Lower leg skin (tissue), 3 donors: Measurements from ENCODE around the gene FAM110A.

Experiments used
- POLR2A ChIP-seq, 2 donors: fragments of 450-650 bp; IDR thresholded peaks; one replicate each; pipeline ENCODE4 v1.6.1; 2016 to 2017; ENCODE audit warnings: antibody characterized with exemption in 2 of 2, mild to moderate bottlenecking in 1 of 2, moderate library complexity in 1 of 2
- TF ChIP-seq, protein P1 (sequence below), 3 donors: fragments of 450-650 bp; IDR thresholded peaks; one replicate each; pipeline ENCODE4 v1.5.1; 2016; ENCODE audit warnings: antibody characterized with exemption in 3 of 3, mild to moderate bottlenecking in 3 of 3, moderate library complexity in 2 of 3

DNA sequence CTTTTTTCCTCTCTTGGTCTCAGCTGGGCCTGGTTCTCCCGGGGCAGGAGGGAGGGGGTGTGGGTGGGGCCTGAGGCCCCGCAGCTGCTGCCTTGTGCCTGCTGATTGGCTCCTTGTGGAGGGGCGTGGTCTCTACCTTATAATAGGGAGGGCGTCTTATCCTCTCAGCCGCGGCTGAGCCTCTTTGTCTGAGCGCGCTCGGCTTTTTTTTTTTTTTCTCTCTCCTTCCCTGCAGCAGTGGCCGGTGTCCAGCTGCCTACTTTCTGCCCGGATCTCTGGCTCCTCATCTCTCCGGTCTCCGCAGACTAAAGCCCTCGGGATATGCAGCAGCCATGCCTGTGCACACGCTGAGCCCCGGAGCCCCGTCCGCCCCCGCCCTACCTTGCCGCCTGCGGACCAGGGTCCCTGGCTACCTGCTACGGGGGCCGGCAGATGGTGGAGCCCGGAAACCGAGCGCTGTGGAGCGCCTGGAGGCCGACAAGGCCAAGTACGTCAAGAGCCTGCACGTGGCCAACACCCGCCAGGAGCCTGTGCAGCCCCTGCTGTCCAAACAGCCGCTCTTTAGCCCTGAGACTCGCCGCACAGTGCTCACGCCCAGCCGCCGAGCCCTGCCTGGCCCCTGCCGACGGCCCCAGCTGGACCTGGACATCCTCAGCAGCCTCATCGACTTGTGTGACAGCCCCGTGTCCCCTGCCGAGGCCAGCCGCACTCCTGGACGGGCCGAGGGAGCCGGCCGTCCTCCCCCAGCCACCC is 11.1 kb downstream of the FAM110A start:
- TF ChIP-seq POLR2A (IDR thresholded peaks at IDR 0.05) = no peak
- TF ChIP-seq, protein P1, sequence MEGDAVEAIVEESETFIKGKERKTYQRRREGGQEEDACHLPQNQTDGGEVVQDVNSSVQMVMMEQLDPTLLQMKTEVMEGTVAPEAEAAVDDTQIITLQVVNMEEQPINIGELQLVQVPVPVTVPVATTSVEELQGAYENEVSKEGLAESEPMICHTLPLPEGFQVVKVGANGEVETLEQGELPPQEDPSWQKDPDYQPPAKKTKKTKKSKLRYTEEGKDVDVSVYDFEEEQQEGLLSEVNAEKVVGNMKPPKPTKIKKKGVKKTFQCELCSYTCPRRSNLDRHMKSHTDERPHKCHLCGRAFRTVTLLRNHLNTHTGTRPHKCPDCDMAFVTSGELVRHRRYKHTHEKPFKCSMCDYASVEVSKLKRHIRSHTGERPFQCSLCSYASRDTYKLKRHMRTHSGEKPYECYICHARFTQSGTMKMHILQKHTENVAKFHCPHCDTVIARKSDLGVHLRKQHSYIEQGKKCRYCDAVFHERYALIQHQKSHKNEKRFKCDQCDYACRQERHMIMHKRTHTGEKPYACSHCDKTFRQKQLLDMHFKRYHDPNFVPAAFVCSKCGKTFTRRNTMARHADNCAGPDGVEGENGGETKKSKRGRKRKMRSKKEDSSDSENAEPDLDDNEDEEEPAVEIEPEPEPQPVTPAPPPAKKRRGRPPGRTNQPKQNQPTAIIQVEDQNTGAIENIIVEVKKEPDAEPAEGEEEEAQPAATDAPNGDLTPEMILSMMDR (IDR thresholded peaks at IDR 0.05) = no peak
